Stimulated activated CD4-positive, alpha-beta T cell treated with anti-CD3 and anti-CD28 coated beads, TNF-alpha, amount 100 ng/mL, for 24 hours (primary cell): ENCODE results near the gene ACTC1.

Source experiments
- DNase-seq, 3 experiments: peaks; one replicate each; pipeline ENCODE4 v3.0.0-alpha.2; 2020; ENCODE audit warnings: low read depth in 3 of 3

ACTC1 gene

DNA sequence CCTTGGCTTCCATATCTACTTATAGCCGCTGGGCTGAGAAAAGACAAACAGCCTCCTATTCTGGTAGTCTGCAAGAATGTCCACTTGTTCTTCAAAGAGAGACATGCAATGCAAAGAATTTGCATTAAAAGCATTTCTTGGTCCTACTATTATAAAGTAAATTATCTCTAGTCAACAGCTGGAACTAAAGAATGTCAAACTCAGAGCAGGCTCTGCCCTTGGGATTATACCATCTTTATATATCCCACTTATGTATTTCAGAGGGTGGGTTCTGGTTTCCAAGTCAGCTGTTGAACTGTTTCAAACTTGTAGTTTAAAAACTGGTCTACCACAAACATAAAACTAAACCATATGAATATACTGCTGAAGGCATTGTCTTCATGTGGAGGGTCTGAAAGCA lies 7.0 kb upstream of the ACTC1 start:
- DNase-seq = no peak

DNA sequence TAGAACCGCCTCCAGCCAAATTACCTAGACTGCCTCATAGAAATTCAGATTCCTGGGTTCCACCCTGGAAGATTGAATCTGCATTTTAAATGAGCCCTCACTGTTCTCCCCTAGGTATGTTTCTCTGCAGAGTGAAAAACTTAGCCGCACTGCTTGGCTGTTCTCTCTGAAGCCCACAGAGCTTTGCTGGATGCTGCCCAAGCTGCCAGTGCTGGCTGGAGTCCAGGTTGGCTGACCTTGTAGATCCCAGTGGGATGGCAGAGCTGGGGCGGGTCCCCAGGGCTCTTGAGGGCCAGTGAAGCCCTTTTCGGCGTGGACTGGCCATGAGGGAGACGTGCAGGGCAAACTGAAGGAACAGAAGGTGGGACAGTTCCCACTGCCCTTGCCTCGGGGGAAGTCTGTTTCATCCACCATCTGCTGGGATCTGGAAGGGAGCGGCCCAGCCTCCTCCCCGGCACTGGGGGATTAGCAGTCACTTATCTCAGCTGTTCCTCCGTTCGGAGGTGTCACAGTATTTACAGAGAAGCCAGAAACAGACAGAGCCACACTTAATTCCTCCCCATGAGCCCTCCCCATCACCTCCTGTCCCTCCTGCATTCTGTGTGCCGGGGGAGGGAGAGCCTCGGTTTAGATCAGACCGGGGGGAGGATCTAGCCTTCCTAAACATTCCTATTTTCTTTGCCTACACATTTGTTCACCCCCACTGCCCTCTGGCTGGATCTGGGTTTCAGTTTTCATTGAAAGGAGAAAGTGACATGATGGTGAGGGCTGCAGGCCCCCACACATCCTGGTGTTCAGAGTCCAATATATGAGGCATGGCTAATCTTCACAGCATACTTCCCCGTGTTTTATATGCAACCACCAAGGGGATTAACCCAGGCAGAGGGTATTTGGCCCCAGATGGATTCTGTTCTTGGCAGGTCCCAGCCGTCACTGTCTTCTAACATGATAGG lies 4.1 kb upstream of the ACTC1 start:
- DNase-seq = no peak

DNA sequence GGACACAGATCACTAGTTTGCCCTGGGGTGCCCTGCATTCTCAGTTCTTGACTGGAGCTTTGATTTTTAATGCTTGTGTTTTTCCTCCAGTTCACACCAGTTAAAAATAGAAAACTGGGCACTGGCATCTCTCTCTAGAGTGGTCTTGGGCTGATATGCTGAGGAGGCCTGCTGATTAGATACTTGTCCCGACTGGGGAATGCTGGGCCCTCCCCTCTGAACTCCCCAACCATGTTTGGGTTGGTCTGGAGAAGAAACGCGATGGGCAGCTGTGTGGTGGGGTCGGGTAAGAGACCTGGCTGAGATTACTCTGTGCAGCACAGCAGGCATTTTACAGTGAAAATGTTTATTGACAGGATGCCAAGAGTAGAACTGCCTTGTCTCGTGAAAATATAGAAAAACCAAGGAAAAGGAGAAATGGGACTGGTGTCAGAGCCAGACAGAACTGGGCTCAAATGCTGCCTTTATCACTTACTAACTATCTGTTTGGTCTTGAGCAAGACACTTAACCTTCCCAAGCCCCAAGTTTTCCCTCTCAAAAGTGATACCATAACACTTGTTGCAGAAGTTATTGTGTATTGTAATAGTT lies 1.6 kb upstream of the ACTC1 start:
- no peak for DNase-seq

DNA sequence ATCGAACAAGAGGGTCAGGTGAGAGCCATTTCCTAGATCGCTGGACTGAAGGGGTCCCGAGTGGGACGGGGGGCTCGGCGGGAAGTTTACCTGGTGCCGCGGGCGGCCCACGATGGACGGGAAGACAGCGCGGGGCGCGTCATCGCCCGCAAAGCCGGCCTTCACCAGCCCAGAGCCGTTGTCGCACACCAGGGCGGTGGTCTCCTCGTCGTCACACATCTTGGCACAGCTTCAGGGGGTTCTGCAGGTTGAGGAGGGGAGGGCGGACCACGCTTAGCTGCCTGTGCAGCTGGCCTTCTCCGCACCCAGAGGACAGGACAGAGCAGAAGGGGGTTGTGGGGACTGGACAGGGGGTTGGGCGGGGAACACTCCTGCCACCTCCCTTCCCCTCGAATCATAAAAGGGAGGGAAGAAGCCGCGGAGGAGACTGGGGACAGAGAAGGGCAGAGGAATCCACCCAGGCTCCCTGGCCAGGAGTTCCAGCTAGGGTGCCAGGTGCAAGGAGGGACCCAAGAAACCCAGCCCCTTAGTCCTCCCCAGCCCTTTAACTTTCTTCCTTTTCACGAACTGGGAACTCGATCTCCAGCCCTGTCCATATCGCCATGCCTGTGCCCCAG lies 651 bp downstream of the ACTC1 start:
- no peak for DNase-seq

DNA sequence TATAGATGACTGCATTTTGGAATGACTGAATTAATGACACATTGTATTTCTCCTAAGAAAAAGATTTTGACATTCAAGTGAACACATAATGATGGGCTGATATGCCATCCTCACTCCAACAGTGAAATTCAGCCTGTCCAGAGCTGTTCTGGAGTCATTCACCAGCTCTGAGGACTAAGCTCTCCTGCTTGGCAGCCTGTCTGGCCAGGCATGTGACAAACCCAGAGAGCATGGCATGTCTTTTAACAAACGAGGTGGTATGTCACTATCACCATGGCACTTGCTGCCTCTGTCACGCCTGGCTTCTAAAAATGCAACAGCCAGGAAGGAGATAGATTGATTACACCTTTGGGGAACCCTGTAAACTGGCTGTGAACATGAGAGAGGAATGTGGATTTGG lies 1.4 kb downstream of the ACTC1 start:
- no peak for DNase-seq

DNA sequence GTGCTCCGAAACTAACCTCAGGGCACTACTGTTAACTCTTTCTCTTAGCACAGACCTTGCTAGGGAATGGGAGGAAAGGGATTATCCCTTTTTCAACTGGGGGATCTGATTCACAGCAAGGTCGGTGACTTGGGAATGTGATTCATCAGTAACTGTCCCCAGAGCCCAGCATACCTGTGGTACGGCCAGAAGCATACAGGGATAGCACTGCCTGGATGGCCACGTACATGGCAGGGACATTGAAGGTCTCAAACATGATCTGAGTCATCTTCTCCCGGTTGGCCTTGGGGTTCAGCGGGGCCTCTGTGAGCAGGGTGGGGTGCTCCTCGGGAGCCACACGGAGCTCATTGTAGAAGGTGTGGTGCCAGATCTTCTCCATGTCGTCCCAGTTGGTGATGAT lies 2.3 kb downstream of the ACTC1 start:
- no peak for DNase-seq

DNA sequence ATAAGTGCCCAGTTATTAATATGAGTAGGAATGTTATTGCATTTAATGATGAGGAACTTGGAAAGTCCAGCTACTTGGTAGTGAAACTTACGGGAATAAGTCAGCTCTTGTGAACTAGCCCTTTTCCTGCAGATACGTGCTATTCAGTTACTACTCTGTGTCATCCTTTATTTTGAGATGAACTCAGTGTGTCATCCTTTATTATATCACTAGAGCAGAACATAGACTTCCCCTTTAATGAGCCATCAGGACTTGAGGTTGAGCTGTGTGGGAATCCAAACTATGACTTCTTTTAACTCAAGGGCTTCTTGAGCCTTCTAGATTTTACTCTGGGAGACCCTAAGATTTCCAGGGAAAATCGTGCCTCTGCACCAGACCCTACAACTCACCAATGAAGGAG lies 3.6 kb downstream of the ACTC1 start:
- DNase-seq = no peak

DNA sequence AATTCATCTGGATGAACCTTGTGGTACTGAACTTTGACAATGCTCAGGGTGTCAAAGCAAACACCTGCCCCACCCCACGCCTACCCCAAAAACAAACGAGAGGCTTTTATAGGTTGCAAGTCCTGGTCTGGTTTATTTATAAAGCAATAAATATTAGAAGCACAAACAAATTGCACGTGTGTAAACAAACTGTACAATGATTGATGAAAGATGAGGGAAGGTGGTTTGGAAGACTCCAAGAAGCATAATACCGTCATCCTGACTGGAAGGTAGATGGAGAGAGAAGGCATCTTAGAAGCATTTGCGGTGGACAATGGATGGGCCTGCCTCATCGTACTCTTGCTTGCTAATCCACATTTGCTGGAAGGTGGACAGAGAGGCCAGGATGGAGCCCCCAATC lies 5.2 kb downstream of the ACTC1 start:
- DNase-seq = no peak

DNA sequence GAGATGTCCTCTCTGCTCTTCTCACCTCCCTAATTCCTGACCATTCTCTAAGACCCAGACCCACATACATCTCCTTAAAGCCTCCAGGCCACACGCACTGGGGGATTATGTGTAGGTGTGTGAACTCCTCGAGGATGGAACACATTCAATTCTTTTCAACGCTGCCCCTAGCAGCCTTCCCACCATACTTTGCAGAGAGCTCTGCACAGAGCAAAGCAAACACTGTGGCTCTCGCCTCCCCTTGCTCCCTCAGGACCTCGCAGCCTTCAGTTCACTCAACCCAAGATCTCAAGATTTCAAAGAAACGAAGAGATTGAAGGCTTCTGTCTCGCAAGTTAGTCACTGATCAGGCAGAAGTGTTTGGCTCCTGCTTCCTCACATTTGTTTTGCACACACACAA lies 6.0 kb downstream of the ACTC1 start:
- no peak for DNase-seq

DNA sequence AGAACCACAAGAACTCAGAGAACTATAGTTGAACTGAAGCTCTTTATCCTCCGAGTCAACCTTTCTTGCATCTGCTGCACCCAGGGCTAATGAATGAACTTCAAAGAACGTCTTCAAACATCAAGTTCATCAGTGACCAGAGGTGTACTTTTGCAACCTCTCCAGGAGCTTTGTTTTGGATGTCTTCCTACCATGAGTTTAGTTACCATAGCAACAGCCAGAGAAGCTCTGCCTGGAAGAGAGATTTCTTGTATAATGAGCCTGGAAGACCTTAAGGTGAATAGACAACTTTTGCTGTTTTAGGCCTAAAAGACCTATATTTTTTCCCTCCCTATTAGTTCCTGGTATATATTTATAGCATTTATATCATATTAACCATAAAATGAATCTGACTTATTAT lies 9.1 kb downstream of the ACTC1 start:
- no peak for DNase-seq

DNA sequence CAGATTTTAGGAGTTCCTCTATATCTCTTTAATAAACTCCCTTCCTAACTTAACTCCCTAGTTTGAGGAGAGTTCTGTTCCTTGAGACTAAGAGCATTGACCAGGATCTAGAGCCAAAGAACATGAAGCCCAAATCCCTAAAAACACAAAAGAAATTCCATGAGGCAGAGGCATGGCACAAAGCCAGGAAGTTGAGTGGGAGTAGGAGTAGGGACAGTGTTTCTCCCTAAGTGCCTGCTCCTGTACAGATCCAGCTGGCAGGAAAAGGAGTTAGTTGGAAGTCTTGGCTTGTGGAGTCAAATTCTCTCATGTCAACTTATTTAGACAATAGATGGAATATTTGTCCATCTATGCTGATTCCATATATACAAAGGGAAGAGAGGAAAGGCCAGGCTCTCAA lies 11.4 kb downstream of the ACTC1 start:
- DNase-seq = no peak

DNA sequence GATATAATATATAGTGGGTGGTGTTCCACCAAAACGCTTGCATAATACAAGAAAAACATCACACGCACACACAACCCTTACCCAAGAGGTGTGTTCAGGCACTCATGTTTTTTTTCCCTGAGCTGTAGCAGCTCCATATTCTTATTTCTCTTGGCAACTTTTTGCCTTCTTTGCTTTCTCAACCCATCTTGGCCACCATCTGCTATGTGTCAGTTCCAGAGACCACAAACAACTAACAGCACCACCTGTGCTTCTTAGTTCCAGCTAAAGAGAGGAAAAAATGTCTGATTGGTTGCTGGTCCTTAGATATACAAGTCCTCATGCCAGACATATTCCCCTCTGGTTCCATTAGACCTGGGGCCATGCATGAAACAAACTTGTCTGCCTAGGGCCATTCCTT lies 11.9 kb downstream of the ACTC1 start:
- DNase-seq = no peak

DNA sequence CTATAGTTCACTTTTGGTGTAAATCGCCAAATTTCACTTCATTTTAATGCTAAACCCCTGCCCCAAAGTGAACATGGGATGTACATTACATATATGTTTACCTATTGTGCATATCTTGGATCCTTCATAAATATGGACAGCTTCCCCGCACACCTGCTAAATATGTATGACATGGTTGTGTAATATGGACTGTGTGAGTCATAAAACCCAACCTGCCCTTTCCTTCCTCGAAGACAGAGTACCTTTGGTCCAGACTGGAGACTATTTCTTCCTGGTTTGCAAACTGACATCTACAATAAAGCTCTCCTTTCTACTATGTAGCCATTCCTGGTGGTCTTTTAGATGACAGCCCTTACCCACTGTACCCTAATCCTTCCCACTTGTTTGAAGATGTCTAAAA lies 12.4 kb downstream of the ACTC1 start:
- DNase-seq = no peak

DNA sequence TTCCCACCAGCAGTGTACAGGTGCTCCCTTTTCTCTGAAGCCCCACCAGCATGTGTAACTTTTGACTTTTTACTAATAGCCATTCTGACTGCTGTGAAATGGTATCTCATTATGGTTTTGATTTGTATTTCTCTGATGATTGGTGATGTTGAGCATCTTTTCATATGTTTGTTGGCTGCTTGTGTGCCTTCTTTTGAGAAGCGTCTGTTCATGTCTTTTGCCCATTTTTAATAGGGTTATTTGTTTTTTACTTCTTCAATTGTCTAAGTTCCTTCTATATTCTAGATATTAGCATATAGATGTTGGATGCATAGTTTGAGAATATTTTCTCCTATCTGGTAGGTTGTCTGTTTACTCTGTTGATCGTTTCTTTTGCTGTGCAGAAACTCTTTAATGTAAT lies 14.6 kb downstream of the ACTC1 start:
- no peak for DNase-seq

DNA sequence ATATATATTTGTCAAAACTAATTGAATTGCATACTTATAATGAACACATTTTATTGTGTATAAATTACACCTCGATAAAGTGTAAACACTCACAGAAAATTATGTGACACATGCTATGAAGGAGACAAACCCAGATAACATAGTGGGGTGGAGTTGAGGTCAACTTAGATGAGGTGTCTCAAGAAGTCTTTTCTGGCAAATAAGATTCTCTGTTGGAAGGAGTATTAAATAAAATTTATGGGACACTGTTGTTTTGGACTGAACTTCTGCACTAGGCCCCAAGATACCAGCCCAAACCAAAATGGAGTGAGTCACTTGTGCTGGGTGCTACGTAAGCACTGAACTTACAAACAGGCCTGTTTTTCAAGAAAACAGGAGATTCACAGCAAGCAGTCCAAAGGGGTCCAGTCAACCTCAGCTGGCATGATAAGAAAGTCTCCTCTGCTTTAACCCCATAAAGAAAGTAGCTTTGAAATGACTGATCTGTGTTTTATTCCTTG lies 18.7 kb downstream of the ACTC1 start:
- no peak for DNase-seq

DNA sequence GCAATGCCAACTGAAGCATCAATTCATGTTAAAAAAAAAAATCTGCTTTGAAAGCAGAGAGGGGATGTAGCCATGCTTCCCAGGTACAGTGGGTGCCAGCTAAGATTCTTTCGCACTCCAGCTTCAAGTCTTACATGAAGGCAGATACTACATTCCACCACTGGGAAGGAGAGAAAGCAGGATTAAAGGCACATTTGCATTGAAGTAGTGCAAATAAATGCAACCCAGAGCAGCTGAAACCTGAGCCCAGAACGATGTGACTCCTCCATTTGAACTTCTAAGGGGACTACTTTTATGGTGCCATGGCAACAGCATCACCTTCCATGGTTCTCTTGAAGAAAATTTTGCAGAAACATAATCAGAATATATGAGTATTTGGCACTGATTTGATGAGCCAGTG lies 21.4 kb downstream of the ACTC1 start:
- DNase-seq = no peak

DNA sequence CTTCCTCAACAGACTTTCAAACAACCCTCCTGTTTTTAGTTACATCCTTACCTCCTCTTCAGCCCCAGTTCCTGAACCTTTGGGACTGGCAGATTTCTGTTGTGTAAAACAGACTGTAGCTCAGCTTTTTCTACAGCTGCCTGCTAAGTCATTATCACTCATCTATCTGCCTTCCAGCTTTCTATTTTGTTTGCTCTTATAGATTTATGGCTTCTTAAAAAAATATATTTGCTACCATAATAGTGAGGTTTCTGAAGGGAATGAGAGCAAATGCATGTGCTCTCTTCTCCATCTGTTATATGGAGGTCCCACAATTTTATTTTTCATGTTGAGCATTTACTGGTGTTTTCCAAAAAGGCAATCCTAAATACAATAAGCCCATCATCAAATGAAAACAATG lies 22.3 kb downstream of the ACTC1 start:
- no peak for DNase-seq

DNA sequence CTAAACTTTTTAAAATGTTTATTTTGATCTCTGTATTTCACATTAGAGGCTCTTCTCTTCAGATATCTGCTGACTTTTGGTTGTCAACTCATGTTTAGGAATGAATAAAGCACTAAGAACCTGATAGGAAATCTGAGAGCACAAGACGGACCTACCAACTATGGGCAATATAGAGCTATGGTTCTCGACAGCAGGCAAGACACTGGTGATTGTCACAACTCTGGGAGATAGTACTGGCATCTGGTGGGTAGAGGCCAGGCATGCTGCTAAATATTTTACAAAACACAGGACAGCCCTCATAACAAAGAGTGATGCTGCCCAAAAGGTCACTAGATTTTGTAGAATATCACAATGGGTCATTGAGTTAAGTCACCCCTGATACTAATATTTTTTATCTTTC lies 23.0 kb downstream of the ACTC1 start:
- DNase-seq = no peak

DNA sequence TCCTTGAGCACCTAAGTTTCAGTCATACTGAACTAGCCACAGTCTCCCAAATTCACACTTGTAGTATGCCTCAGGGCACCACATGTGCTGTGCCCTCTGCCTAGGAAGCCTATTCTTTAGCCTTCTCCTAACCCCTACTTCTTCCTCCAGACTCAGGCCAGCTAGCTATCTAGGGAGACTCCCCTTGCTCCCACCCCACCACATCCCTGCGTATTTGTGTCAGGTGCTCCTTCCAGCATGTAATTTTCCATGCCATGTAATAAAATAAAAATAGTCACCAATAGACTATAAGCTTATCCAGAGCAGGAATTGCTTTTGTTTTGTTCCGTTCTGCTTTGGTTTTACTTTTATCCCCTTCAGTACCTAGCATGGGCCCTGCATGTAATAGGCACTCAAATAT lies 25.6 kb downstream of the ACTC1 start:
- no peak for DNase-seq

DNA sequence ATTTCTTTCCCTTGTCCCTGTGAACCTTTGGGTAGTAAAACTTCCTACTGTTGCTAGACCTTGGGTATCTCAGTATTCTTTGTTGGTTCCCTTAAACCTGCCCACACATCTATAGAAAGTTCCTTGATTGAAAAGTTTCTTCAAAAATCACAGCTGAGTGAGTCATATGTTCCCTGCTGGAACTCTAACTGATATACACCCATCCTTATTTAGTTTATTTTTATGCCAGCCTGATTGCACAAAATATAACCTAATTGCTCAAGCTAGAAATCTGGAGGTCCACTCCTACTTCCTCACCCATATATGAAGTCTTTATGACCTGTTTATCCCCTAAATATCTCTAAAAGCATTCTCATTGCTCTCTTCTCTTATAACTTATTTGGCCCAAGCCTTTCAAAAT lies 26.8 kb downstream of the ACTC1 start:
- DNase-seq = no peak

DNA sequence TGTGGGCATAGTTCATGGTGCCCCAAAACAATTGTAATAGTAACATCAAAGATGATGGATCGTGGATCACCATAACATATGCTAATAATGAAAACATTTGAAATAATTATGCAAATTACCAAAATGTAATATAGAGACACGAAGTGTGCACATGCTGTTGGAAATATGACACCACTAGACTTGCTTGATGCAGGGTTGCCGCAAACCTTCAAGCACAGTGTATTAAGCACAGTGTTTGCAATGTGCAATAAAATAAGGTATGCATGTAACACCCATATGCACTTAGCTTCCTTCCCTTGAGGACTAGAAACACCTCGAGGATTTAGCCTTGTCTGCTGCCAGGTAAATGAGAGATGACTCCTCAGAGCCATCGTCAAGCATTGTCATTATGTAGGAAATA lies 29.6 kb downstream of the ACTC1 start:
- no peak for DNase-seq

DNA sequence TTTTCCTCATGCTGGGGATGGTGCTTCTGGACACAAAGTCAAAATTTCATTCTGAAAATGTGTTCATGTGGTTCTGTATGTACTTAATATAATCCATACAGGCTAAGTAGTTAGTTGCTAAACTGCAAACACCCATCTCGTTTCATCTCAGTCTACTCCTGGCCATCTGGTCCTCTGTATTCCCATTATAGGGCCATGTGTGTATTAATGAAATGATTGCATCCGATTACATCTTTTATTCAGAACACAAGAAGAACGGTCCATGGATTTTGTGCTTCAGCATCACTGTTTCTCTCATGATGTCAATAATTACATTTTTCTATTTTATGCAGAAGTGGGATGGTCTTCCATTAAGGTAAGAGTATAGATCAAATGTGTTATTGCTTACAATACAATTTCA lies 34.4 kb downstream of the ACTC1 start:
- no peak for DNase-seq

DNA sequence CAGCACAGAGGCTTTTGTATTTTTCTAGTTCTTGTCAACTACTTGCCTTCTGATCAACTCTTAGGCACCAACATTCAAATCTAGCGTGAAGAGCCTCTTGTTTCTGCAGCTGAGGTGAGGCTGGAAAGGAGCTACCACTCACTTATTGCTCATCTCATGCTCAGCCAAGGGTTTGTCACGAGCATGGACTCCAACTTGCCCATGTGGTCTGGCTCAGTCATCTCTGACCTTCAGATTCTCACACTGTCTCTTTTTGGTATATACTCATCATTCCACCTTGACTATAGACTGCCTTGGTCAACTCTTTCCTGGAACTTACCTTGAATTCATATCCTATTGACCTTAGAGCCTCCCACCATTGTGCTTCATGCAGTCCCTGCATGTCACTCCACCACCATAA lies 35.4 kb downstream of the ACTC1 start:
- DNase-seq = no peak
